Liver (tissue), 9 donors: ENCODE data around the gene NBEAL2. TPM values are rescaled to one million over a fixed set of nuclear protein-coding genes. Genes with fewer than 3 reads are reported as not detected.

Experiments used
- DNase-seq: peaks from one replicate; pipeline ENCODE4 v3.0.0-alpha.2; 2017; ENCODE audit warnings: low spot score
- H3K27ac ChIP-seq, 2 donors: one replicate each; pipeline ENCODE4 v1.7.0; 2013; ENCODE audit warnings: inconsistent platforms in 2 of 2, low read length in 2 of 2, control low read depth in 1 of 2, low read depth in 1 of 2, mild to moderate bottlenecking in 1 of 2
- H3K27me3 ChIP-seq, 4 donors: one replicate each; pipeline versions ENCODE4 v1.6.1 to v1.7.0; 2013; ENCODE audit warnings: low read length in 3 of 4, inconsistent platforms in 1 of 4, mild to moderate bottlenecking in 1 of 4, moderate library complexity in 1 of 4; ENCODE audit not compliant: control insufficient read depth in 4 of 4, insufficient read depth in 4 of 4
- H3K36me3 ChIP-seq, 4 donors: one replicate each; pipeline versions ENCODE4 v1.6.1 to v1.7.0; 2013; ENCODE audit warnings: low read length in 3 of 4, mild to moderate bottlenecking in 3 of 4, low read depth in 1 of 4, moderate library complexity in 1 of 4; ENCODE audit not compliant: control insufficient read depth in 4 of 4, insufficient read depth in 3 of 4
- H3K4me1 ChIP-seq, 4 donors: one replicate each; pipeline versions ENCODE4 v1.6.1 to v1.7.0; 2013; ENCODE audit warnings: low read length in 3 of 4, mild to moderate bottlenecking in 3 of 4, moderate library complexity in 1 of 4; ENCODE audit not compliant: control insufficient read depth in 4 of 4, insufficient read depth in 4 of 4
- H3K4me3 ChIP-seq, 3 donors: one replicate each; pipeline versions ENCODE4 v1.6.1 to v1.7.0; 2013; ENCODE audit warnings: low read length in 3 of 3, control low read depth in 1 of 3, low read depth in 1 of 3, mild to moderate bottlenecking in 1 of 3
- H3K9ac ChIP-seq, 2 donors: one replicate each; pipeline ENCODE4 v1.7.0; 2013; ENCODE audit warnings: low read length in 2 of 2, mild to moderate bottlenecking in 2 of 2, moderate library complexity in 2 of 2, control low read depth in 1 of 2, low read depth in 1 of 2
- H3K9me3 ChIP-seq, 4 donors: one replicate each; pipeline versions ENCODE4 v1.6.1 to v1.7.0; 2013; ENCODE audit warnings: low read length in 3 of 4; ENCODE audit not compliant: control insufficient read depth in 4 of 4
- ATF3 ChIP-seq: IDR thresholded peaks from 2 replicates; pipeline ENCODE4 v1.6.1; 2016; ENCODE audit warnings: antibody characterized with exemption
- CTCF ChIP-seq: fragments of 150-350 bp; IDR thresholded peaks from 2 replicates; pipeline ENCODE4 v1.5.1; 2017; ENCODE audit warnings: improper control_type of control experiment, low read depth, low read length; ENCODE audit not compliant: missing input control
- EGR1 ChIP-seq, 2 donors: IDR thresholded peaks; 2 replicates each; pipeline ENCODE4 v1.6.1; 2016 to 2018; ENCODE audit warnings: antibody characterized with exemption in 2 of 2, low read depth in 2 of 2
- FOXA1 ChIP-seq: IDR thresholded peaks from 2 replicates; pipeline ENCODE4 v1.6.1; 2016; ENCODE audit warnings: antibody characterized with exemption
- FOXA2 ChIP-seq: IDR thresholded peaks from 2 replicates; pipeline ENCODE4 v1.6.1; 2016; ENCODE audit warnings: antibody characterized with exemption
- GABPA ChIP-seq, 2 donors: IDR thresholded peaks in 1 of 2; conservative IDR thresholded peaks in 1 of 2; 2 replicates each; pipeline ENCODE4 v1.6.1; 2016; ENCODE audit warnings: antibody characterized with exemption in 2 of 2, mild to moderate bottlenecking in 1 of 2, moderate library complexity in 1 of 2
- HNF4A ChIP-seq, 2 donors: conservative IDR thresholded peaks; 2 replicates each; pipeline ENCODE4 v1.6.1; 2016; ENCODE audit warnings: antibody characterized with exemption in 2 of 2, mild to moderate bottlenecking in 2 of 2
- HNF4G ChIP-seq: IDR thresholded peaks from 2 replicates; pipeline ENCODE4 v1.6.1; 2016; ENCODE audit warnings: antibody characterized with exemption
- JUND ChIP-seq, 2 donors: IDR thresholded peaks; 2 replicates each; pipeline ENCODE4 v1.6.1; 2016; ENCODE audit warnings: antibody characterized with exemption in 2 of 2
- MAX ChIP-seq: IDR thresholded peaks from 2 replicates; pipeline ENCODE4 v1.6.1; 2016; ENCODE audit warnings: antibody characterized with exemption
- NR2F2 ChIP-seq: IDR thresholded peaks from 2 replicates; pipeline ENCODE4 v1.6.1; 2016; ENCODE audit warnings: antibody characterized with exemption
- RAD21 ChIP-seq, 2 donors: IDR thresholded peaks; 2 replicates each; pipeline ENCODE4 v1.6.1; 2016; ENCODE audit warnings: antibody characterized with exemption in 2 of 2, mild to moderate bottlenecking in 2 of 2
- REST ChIP-seq: IDR thresholded peaks from 2 replicates; pipeline ENCODE4 v1.6.1; 2016; ENCODE audit warnings: antibody characterized with exemption, mild to moderate bottlenecking
- RXRA ChIP-seq, 2 donors: IDR thresholded peaks; 2 replicates each; pipeline ENCODE4 v1.6.1; 2017 to 2018; ENCODE audit warnings: antibody characterized with exemption in 2 of 2, mild to moderate bottlenecking in 1 of 2
- SP1 ChIP-seq: IDR thresholded peaks from 2 replicates; pipeline ENCODE4 v1.6.1; 2018; ENCODE audit warnings: antibody characterized with exemption, mild to moderate bottlenecking
- TAF1 ChIP-seq: conservative IDR thresholded peaks from 2 replicates; pipeline ENCODE4 v1.6.1; 2016; ENCODE audit warnings: antibody characterized with exemption, mild to moderate bottlenecking
- YY1 ChIP-seq: IDR thresholded peaks from 2 replicates; pipeline ENCODE4 v1.6.1; 2016; ENCODE audit warnings: antibody characterized with exemption, mild to moderate bottlenecking
- ZBTB33 ChIP-seq: IDR thresholded peaks from 2 replicates; pipeline ENCODE4 v1.6.1; 2016; ENCODE audit warnings: antibody characterized with exemption
- WGBS: extraction: QIAGEN DNeasy Blood & Tissue Kit; methylation state at CpG from one replicate; pipeline ENCODE4 v1.1.7; 2013; 5-methylcytosine and 5-hydroxymethylcytosine counted together
- polyA plus RNA-seq, 2 donors: library from polyadenylated mRNA; stranded (reverse) in 1 of 2; unstranded in 1 of 2; fragments of 200-250 nt in 1 of 2; fragments of >200 nt in 1 of 2; fragmentation: Nextera tagmentation in 1 of 2; extraction: Ambion mirVana in 1 of 2; gene quantifications; one replicate each; pipeline versions ENCODE4 v1.2.1 to v1.2.3, GENCODE V29; 2013 to 2015
- total RNA-seq, 2 donors: library from RNA; depleted of rRNA; stranded (reverse); fragments of >200 nt; gene quantifications; one replicate each; pipeline ENCODE4 v1.2.3, GENCODE V29; 2014
- donor health status: healthy.
- donor health status: healthy.
- donor health status: healthy.
- donor health status: healthy.
- donor health status: healthy.

The NBEAL2 gene
- total and polyA plus RNA-seq, 4 donors = 2.0 to 20.7 (median 7.6) TPM

- no peaks in the 10 kb centered on the region for H3K9me3 ChIP-seq
- DNase-seq = no peak
- H3K4me3 ChIP-seq = no peak overlapping the region
- H3K36me3 ChIP-seq = no peaks in the 10 kb centered on the region
- H3K27me3 ChIP-seq = no peaks in the 10 kb centered on the region
- H3K9ac ChIP-seq = no peak overlapping the region
- peaks cover 44 to 83% (median 55%) of the 10 kb centered on the region in 4 donors for H3K4me1 ChIP-seq
- WGBS = 48% methylated on average over 19 of the region's 19 CpGs
- peak; percentile 33 for TF ChIP-seq ATF3
- no peak for TF ChIP-seq YY1
- TF ChIP-seq SP1 = no peak
- TF ChIP-seq GABPA (IDR thresholded peaks at IDR 0.05 in 1 of 2, conservative IDR thresholded peaks at IDR 0.05 in 1 of 2) = no peak
- peak; percentile 53 for TF ChIP-seq ZBTB33
- TF ChIP-seq RAD21 (IDR thresholded peaks at IDR 0.05) = peak in 1 of 2 donors; percentile 26
- TF ChIP-seq RXRA (IDR thresholded peaks at IDR 0.05) = peak; percentile 80 to 93
- TF ChIP-seq HNF4G = no peak
- peak; percentile 70 for TF ChIP-seq MAX
- TF ChIP-seq FOXA1 = no peak
- TF ChIP-seq TAF1 = no peak
- TF ChIP-seq CTCF = no peak
- TF ChIP-seq HNF4A (conservative IDR thresholded peaks at IDR 0.05) = peak; percentile 53 to 74
- TF ChIP-seq REST = peak; percentile 44
- no peak for TF ChIP-seq NR2F2
- TF ChIP-seq FOXA2 = peak; percentile 40
- TF ChIP-seq JUND (IDR thresholded peaks at IDR 0.05) = peak; percentile 39 to 66
- no peak for TF ChIP-seq EGR1 (IDR thresholded peaks at IDR 0.05; ENCODE audit: low read depth in 2 of 2)
- peak overlapping the region; percentile 47 to 70 for H3K27ac ChIP-seq
These were observed 31.3 kb upstream of the NBEAL2 start for GRCh38 chr3:46947981-46948791.
